PC-3 (cell line): ENCODE results near the gene COL9A1. TPM values are rescaled to one million over a fixed set of nuclear protein-coding genes. Genes with fewer than 3 reads are reported as not detected.

ENCODE experiments used
- total RNA-seq: library from RNA; depleted of rRNA; stranded (reverse); fragments of >200 nt; gene quantifications from 2 replicates; pipeline ENCODE4 v1.2.3, GENCODE V29; 2014; rRNA removed

The COL9A1 gene
- total RNA-seq, 1 experiment from 2014 or later = not detected

Other genes with a start within 250 kb of the COL9A1 start
- gene FAM135A, start 110.4 kb upstream of the COL9A1 start, total RNA-seq = 15.5 and 18.1 TPM in 2 replicates